ENCODE results near the gene TMEM175.

DNA sequence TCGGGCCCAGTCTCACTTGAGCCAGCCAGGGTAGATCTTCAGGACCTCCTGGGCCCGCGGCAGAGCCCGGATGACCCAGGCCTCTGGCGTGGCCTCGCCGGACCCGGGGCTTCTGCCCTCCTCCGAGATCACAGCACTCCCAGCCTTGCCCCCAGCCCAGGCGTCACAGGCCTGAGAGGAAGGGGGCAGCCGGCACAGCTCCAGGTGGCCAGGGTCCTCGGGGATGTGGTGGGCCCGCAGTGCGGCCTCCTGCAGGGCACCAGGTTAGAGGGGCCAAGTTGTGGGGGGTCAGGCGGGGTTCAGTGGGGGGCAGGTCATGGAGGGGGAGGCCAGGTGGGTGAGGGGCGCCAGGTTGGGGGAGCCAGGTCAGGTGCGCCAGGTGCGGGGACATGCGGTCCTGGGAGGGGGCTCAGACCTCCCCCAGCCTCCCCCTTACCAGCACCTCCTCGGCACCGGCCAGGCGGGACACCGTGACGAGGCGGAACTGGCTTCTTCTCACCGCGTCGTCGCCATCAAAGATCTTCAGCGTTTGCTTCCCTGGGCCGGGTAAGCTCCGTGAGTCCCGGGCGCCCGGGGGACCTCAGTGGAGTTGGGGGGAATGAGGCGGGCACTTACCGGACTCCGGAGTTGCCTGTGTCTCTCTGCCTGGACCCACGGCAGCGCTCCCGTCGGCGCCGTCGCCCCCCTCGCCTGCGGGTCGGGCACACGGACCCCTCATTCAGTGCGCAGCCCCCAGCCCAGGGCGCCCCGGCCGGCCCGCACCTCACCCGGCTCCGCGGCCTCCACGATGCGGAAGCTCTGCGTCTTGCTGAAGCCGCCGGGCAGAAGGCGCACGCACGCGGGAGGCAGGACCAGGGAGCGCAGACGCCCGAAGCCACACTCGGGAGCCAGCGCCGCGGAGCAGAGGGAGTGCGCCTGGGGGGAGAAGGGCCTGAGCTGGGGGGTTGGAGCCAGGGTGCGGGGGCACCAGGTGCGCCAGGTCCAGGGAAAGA lies 35.1 kb downstream of the TMEM175 start:
- TF ChIP-seq, protein P1, sequence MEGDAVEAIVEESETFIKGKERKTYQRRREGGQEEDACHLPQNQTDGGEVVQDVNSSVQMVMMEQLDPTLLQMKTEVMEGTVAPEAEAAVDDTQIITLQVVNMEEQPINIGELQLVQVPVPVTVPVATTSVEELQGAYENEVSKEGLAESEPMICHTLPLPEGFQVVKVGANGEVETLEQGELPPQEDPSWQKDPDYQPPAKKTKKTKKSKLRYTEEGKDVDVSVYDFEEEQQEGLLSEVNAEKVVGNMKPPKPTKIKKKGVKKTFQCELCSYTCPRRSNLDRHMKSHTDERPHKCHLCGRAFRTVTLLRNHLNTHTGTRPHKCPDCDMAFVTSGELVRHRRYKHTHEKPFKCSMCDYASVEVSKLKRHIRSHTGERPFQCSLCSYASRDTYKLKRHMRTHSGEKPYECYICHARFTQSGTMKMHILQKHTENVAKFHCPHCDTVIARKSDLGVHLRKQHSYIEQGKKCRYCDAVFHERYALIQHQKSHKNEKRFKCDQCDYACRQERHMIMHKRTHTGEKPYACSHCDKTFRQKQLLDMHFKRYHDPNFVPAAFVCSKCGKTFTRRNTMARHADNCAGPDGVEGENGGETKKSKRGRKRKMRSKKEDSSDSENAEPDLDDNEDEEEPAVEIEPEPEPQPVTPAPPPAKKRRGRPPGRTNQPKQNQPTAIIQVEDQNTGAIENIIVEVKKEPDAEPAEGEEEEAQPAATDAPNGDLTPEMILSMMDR (IDR thresholded peaks at IDR 0.05) = no peak
- TF ChIP-seq EP300 (IDR thresholded peaks at IDR 0.05) (no peak), POLR2A (IDR thresholded peaks at IDR 0.05) (no peak)
